IMR-90 (cell line): ENCODE measurements around the gene AGPS. TPM values are rescaled to one million over a fixed set of nuclear protein-coding genes. Genes with fewer than 3 reads are reported as not detected.

Experiments used
- ATAC-seq: fragments of 200-7000 bp; cut with Tn5 transposase; 2 replicates; pipeline ENCODE4 v1.9.1; 2020; ENCODE audit warnings: low read depth, mild to moderate bottlenecking, moderate library complexity
- BruUV-seq: library from RNA; stranded (reverse); fragments of 400-500 nt; replicated peaks from 2 replicates; lab custom pipeline; 2021; lab: Mats Ljungman, UMichigan
- CTCF ChIA-PET: fragments of 300-600 bp; formaldehyde crosslinking; extraction: SDS; loops from one replicate; lab custom pipeline; 2021; ENCODE audit warnings: antibody characterized with exemption; lab: Yijun Ruan, JAX
- POLR2A ChIA-PET: fragments of 300-600 bp; sonication (Branson Sonifier 250); formaldehyde crosslinking; loops from one replicate; lab custom pipeline; 2022; ENCODE audit warnings: antibody characterized with exemption; ENCODE audit not compliant: unreplicated experiment; lab: Charles Lee
- DNase-seq: peaks from one replicate; pipeline ENCODE4 v3.0.0; 2013
- H2AFZ ChIP-seq: replicated peaks from 2 replicates; pipeline ENCODE3; 2013; ENCODE audit warnings: low read length, mild to moderate bottlenecking; ENCODE audit not compliant: poor library complexity
- H2AK5ac ChIP-seq: 2 replicates; pipeline ENCODE4 v1.6.1; 2013; ENCODE audit warnings: low read depth, low read length, inconsistent platforms
- H2AK9ac ChIP-seq: replicated peaks from 2 replicates; pipeline ENCODE3; 2013; ENCODE audit warnings: mild to moderate bottlenecking, low read depth, low read length, moderate library complexity; ENCODE audit not compliant: poor library complexity
- H2BK120ac ChIP-seq: 2 replicates; pipeline ENCODE4 v1.6.1; 2013; ENCODE audit warnings: low read depth, low read length, inconsistent platforms
- H2BK15ac ChIP-seq: 3 replicates; pipeline ENCODE4 v1.6.1; 2013; ENCODE audit warnings: low read depth, low read length, inconsistent platforms
- H2BK20ac ChIP-seq: 2 replicates; pipeline ENCODE4 v1.6.1; 2013; ENCODE audit warnings: low read depth, mild to moderate bottlenecking, inconsistent platforms, low read length, moderate library complexity
- H2BK5ac ChIP-seq: 2 replicates; pipeline ENCODE4 v1.6.1; 2013; ENCODE audit warnings: mild to moderate bottlenecking, low read depth, low read length, inconsistent platforms; ENCODE audit not compliant: poor library complexity, severe bottlenecking
- H3K14ac ChIP-seq: replicated peaks from 2 replicates; pipeline ENCODE4 v1.6.1; 2013; ENCODE audit warnings: low read depth, low read length, inconsistent platforms
- H3K18ac ChIP-seq: 2 replicates; pipeline ENCODE4 v1.6.1; 2013; ENCODE audit warnings: low read depth, low read length, control low read depth
- H3K23ac ChIP-seq: 2 replicates; pipeline ENCODE4 v1.6.1; 2013; ENCODE audit warnings: low read depth, low read length, inconsistent platforms
- H3K27ac ChIP-seq: 2 replicates; pipeline ENCODE4 v1.5.1; 2013; ENCODE audit warnings: mild to moderate bottlenecking, control low read depth, low read length; ENCODE audit not compliant: insufficient read depth
- H3K27me3 ChIP-seq: 2 replicates; pipeline ENCODE4 v1.6.1; 2013; ENCODE audit warnings: low read length; ENCODE audit not compliant: control insufficient read depth, insufficient read depth
- H3K36me3 ChIP-seq: 2 replicates; pipeline ENCODE4 v1.6.1; 2013; ENCODE audit warnings: low read length, mixed read lengths; ENCODE audit not compliant: control insufficient read depth, insufficient read depth
- H3K4ac ChIP-seq: 2 replicates; pipeline ENCODE4 v1.6.1; 2013; ENCODE audit warnings: low read depth, low read length, inconsistent platforms
- H3K4me1 ChIP-seq: 2 replicates; pipeline ENCODE4 v1.6.1; 2013; ENCODE audit warnings: low read length, mixed read lengths; ENCODE audit not compliant: control insufficient read depth, insufficient read depth
- H3K4me2 ChIP-seq: 2 replicates; pipeline ENCODE4 v1.6.1; 2013; ENCODE audit warnings: low read depth, mild to moderate bottlenecking, control low read depth, low read length, moderate library complexity
- H3K4me3 ChIP-seq: 2 replicates; pipeline ENCODE4 v1.5.1; 2013; ENCODE audit warnings: low read depth, mild to moderate bottlenecking, control low read depth, low read length, moderate library complexity; ENCODE audit not compliant: insufficient read depth
- H3K56ac ChIP-seq: 2 replicates; pipeline ENCODE4 v1.6.1; 2013; ENCODE audit warnings: low read length, inconsistent platforms; ENCODE audit not compliant: insufficient read depth; ENCODE audit errors: extremely low read depth
- H3K79me1 ChIP-seq, 2 experiments: 2 replicates each; pipeline ENCODE4 v1.6.1; 2013; ENCODE audit warnings: low read length in 2 of 2, inconsistent platforms in 1 of 2, low read depth in 1 of 2
- H3K9ac ChIP-seq: 2 replicates; pipeline ENCODE4 v1.6.1; 2013; ENCODE audit warnings: low read depth, low read length, control low read depth
- H3K9me1 ChIP-seq: 2 replicates; pipeline ENCODE4 v1.6.1; 2013; ENCODE audit warnings: low read length, inconsistent platforms; ENCODE audit not compliant: insufficient read depth
- H3K9me3 ChIP-seq: 2 replicates; pipeline ENCODE4 v1.6.1; 2013; ENCODE audit warnings: low read length; ENCODE audit not compliant: control insufficient read depth, insufficient read depth
- H4K20me1 ChIP-seq: 2 replicates; pipeline ENCODE4 v1.6.1; 2013; ENCODE audit warnings: low read length, inconsistent platforms; ENCODE audit not compliant: insufficient read depth
- H4K5ac ChIP-seq: 2 replicates; pipeline ENCODE4 v1.6.1; 2013; ENCODE audit warnings: mild to moderate bottlenecking, low read depth, low read length, control low read depth
- H4K8ac ChIP-seq, 2 experiments: 2 replicates each; pipeline ENCODE4 v1.6.1; 2013; ENCODE audit warnings: low read depth in 2 of 2, low read length in 2 of 2, control low read depth in 1 of 2, inconsistent platforms in 1 of 2
- H4K91ac ChIP-seq: 2 replicates; pipeline ENCODE4 v1.6.1; 2013; ENCODE audit warnings: low read depth, low read length, inconsistent platforms; ENCODE audit not compliant: insufficient read depth
- BHLHE40 ChIP-seq: fragments of 150-350 bp; IDR thresholded peaks from 2 replicates; pipeline ENCODE4 v1.6.1; 2016; ENCODE audit warnings: mild to moderate bottlenecking, low read depth, low read length
- CEBPB ChIP-seq: IDR thresholded peaks from 2 replicates; pipeline ENCODE4 v1.6.1; 2012; ENCODE audit warnings: low read depth, low read length, improper control_type of control experiment
- CHD1 ChIP-seq: IDR thresholded peaks from 2 replicates; pipeline ENCODE4 v1.6.1; 2012; ENCODE audit warnings: low read depth, low read length, improper control_type of control experiment
- FOS ChIP-seq: fragments of 150-350 bp; IDR thresholded peaks from 2 replicates; pipeline ENCODE4 v1.6.1; 2016; ENCODE audit warnings: low read depth, low read length
- NFE2L2 ChIP-seq: fragments of 150-350 bp; IDR thresholded peaks from 2 replicates; pipeline ENCODE4 v1.6.1; 2016; ENCODE audit warnings: low read depth, mild to moderate bottlenecking, low read length
- RCOR1 ChIP-seq: IDR thresholded peaks from 2 replicates; pipeline ENCODE4 v1.6.1; 2012; ENCODE audit warnings: mild to moderate bottlenecking, low read length, improper control_type of control experiment; ENCODE audit not compliant: insufficient replicate concordance
- WGBS, 2 experiments: methylation state at CpG; one replicate each; pipeline versions ENCODE4 v1.1.5 to v1.1.7; 2013; ENCODE audit warnings: missing lambda C conversion rate in 2 of 2; ENCODE audit not compliant: insufficient read length in 1 of 2; ENCODE audit errors: extremely low coverage in 2 of 2; 5-methylcytosine and 5-hydroxymethylcytosine counted together
- dilution Hi-C: fragments of 300-500 bp; cut with HindIII; formaldehyde crosslinking; loops from one replicate; pipeline ENCODE4 v1.14.3; 2018; ENCODE audit warnings: low sequenced_read_pairs; ENCODE audit not compliant: unreplicated experiment
- in situ Hi-C: fragments of 300-500 bp; cut with MboI; formaldehyde crosslinking; loops from 3 replicates; pipeline ENCODE4 v1.14.3; 2019; ENCODE audit warnings: low sequenced_read_pairs, inconsistent platforms, mixed read lengths
- intact Hi-C: fragments of 100-400 bp; cut with micrococcal nuclease; formaldehyde crosslinking; loops from 2 replicates; pipeline ENCODE4 v1.10.0; 2022
- polyA plus RNA-seq, 3 experiments: library from polyadenylated mRNA; depleted of rRNA; stranded (reverse); fragments of >200 nt; gene quantifications; 2 replicates each; pipeline ENCODE4 v1.2.3, GENCODE V29; 2012; ENCODE audit warnings: low replicate concordance in 1 of 3
- total RNA-seq: library from RNA; depleted of rRNA; stranded (reverse); fragments of >200 nt; gene quantifications from 2 replicates; pipeline ENCODE4 v1.2.3, GENCODE V29; 2012

Gene AGPS
- total and polyA plus RNA-seq, 2 of the 4 experiments (the other 2 are of a cell fraction) = 6.6 to 18.6 TPM

- H3K27ac ChIP-seq = peak overlapping the region; percentile 34
Measured at GRCh38 chr2:177397481-177398289, 5.1 kb downstream of the AGPS start.

More at GRCh38 chr2:177397481-177398289, 5.1 kb downstream of the AGPS start:
- H3K9ac ChIP-seq = no peak overlapping the region
- ATAC-seq (peak; percentile 38), DNase-seq (peak; percentile 89)
- CTCF ChIA-PET = interaction anchor here (0.7 kb wide), 1 partner anchor 32 kb away, joined by 3 read pairs; no protein-coding TSS in a partner anchor
- intact Hi-C loops = loop anchor here (5.0 kb wide), 2 partner anchors 135 to 235 kb away; partner anchors contain the start of gene NFE2L2
- H3K27me3 ChIP-seq = no peaks in the 10 kb centered on the region
- H3K14ac ChIP-seq = no peak overlapping the region
- no peaks in the 10 kb centered on the region for H3K36me3 ChIP-seq
- peak overlapping the region; percentile 70 for H3K4ac ChIP-seq
- no peak overlapping the region for H2BK15ac ChIP-seq
- H3K9me3 ChIP-seq = no peaks in the 10 kb centered on the region
- peak overlapping the region; percentile 65; the same call in 1 of the 2 replicates for H3K4me2 ChIP-seq
- H4K20me1 ChIP-seq = peaks cover 36% of the 10 kb centered on the region
- peak overlapping the region; percentile 23; the same call in 1 of the 2 replicates for H2BK120ac ChIP-seq
- peak overlapping the region; percentile 13; the same call in 1 of the 2 replicates for H3K18ac ChIP-seq
- peaks cover 8 to 74% of the 10 kb centered on the region in 2 experiments for H3K79me1 ChIP-seq
- peak overlapping the region; percentile 84 for H2BK5ac ChIP-seq
- no peak overlapping the region for H3K4me3 ChIP-seq
- H3K56ac ChIP-seq = no peak overlapping the region
- TF ChIP-seq FOS (peak; percentile 92), BHLHE40 (peak; percentile 54; the same call in 1 of the 2 replicates), RCOR1 (peak; percentile 61), CHD1 (no peak), NFE2L2 (no peak), CEBPB (peak; percentile 93)
- in situ Hi-C loops = no loop called here
- dilution Hi-C loops = no loop called here
- no TSS peak for BruUV-seq
- H3K23ac ChIP-seq = no peak overlapping the region
- no peak overlapping the region; the same call in 1 of the 2 replicates for H2BK20ac ChIP-seq
- H2AK5ac ChIP-seq = no peak overlapping the region
- POLR2A ChIA-PET = no interaction called here
- no peak overlapping the region for H4K91ac ChIP-seq
- WGBS, 2 experiments = no CpG with 5 or more reads among the region's 12 CpGs
- H2AFZ ChIP-seq = no peak overlapping the region
- H2AK9ac ChIP-seq = no peak overlapping the region
- no peaks in the 10 kb centered on the region for H3K9me1 ChIP-seq
- no peak overlapping the region for H4K5ac ChIP-seq
- H4K8ac ChIP-seq = 0 out of 4 replicates have a peak overlapping the region, but pooled peaks of 1 of the 2 experiments have one; percentile 20
- peaks cover 6% of the 10 kb centered on the region for H3K4me1 ChIP-seq
